Measurements from ENCODE around the gene HECA. TPM values are rescaled to one million over a fixed set of nuclear protein-coding genes. Genes with fewer than 3 reads are reported as not detected.
"Not testable (repeated sequence)": the region's sequence is repeated elsewhere in the genome, so short reads cannot be mapped to it uniquely, and the experiment has no call there.

The HECA gene
- total RNA-seq, 2 experiments from 2014 or later = 203 to 207 TPM

GRCh38 chr6:139201378-139201777 is 66.5 kb downstream of the HECA start:
- peaks cover 5% of the 10 kb centered on the region for H3K9me3 Mint-ChIP-seq
- peaks cover 8% of the 10 kb centered on the region for H3K36me3 Mint-ChIP-seq (ENCODE audit: low read depth)
- ATAC-seq (ENCODE audit: poor library complexity) (no peak), DNase-seq (no peak)
- no peak overlapping the region for H3K27ac ChIP-seq (ENCODE audit: low read depth in 1 of 2, low read length in 2 of 2)
- H3K27me3 Mint-ChIP-seq = no peaks in the 10 kb centered on the region
- H3K4me1 Mint-ChIP-seq (ENCODE audit: low read depth) = peaks cover 6% of the 10 kb centered on the region
- CTCF ChIA-PET = no interaction called here
- H3K27ac Mint-ChIP-seq = no peak overlapping the region
- TF ChIP-seq, protein P1, sequence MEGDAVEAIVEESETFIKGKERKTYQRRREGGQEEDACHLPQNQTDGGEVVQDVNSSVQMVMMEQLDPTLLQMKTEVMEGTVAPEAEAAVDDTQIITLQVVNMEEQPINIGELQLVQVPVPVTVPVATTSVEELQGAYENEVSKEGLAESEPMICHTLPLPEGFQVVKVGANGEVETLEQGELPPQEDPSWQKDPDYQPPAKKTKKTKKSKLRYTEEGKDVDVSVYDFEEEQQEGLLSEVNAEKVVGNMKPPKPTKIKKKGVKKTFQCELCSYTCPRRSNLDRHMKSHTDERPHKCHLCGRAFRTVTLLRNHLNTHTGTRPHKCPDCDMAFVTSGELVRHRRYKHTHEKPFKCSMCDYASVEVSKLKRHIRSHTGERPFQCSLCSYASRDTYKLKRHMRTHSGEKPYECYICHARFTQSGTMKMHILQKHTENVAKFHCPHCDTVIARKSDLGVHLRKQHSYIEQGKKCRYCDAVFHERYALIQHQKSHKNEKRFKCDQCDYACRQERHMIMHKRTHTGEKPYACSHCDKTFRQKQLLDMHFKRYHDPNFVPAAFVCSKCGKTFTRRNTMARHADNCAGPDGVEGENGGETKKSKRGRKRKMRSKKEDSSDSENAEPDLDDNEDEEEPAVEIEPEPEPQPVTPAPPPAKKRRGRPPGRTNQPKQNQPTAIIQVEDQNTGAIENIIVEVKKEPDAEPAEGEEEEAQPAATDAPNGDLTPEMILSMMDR (IDR thresholded peaks at IDR 0.05) = no peak
- H3K4me3 Mint-ChIP-seq = no peak overlapping the region
- H3K27me3 ChIP-seq (ENCODE audit: control insufficient read depth in 1 of 2, insufficient read depth in 2 of 2, low read length in 2 of 2) = no peaks in the 10 kb centered on the region
- intact Hi-C loops (cut with DNase I, micrococcal nuclease) = no loop called here
- H3K4me1 ChIP-seq (ENCODE audit: insufficient read depth, low read length) = no peaks in the 10 kb centered on the region
- no peaks in the 10 kb centered on the region for H3K36me3 ChIP-seq (ENCODE audit: insufficient read depth, low read length)
- peaks cover 15 to 17% of the 10 kb centered on the region in 2 experiments for H3K9me3 ChIP-seq (ENCODE audit: control insufficient read depth in 1 of 2, insufficient read depth in 1 of 2, low read length in 2 of 2)
- H3K4me3 ChIP-seq (ENCODE audit: low read length) = no peak overlapping the region
- POLR2A ChIA-PET = no interaction called here

- ChIA-PET POLR2A (interaction anchor here (1.3 kb wide), 1 partner anchor 9 kb away, joined by 4 read pairs; no protein-coding TSS in a partner anchor), CTCF (interaction anchor here (0.7 kb wide), 1 partner anchor 123 kb away, joined by 3 read pairs; no protein-coding TSS in a partner anchor)
- Histone ChIP-seq H3K4me1 (ENCODE audit: insufficient read depth, low read length) (no peaks in the 10 kb centered on the region), H3K36me3 (ENCODE audit: insufficient read depth, low read length) (no peaks in the 10 kb centered on the region), H3K27ac (ENCODE audit: low read depth in 1 of 2, low read length in 2 of 2) (no peak overlapping the region), H3K4me3 (ENCODE audit: low read length) (no peak overlapping the region), H3K27me3 (ENCODE audit: control insufficient read depth in 1 of 2, insufficient read depth in 2 of 2, low read length in 2 of 2) (no peaks in the 10 kb centered on the region), H3K9me3 (ENCODE audit: control insufficient read depth in 1 of 2, insufficient read depth in 1 of 2, low read length in 2 of 2) (peaks cover 20 to 23% of the 10 kb centered on the region in 2 experiments)
- Mint-ChIP-seq H3K27me3 (no peaks in the 10 kb centered on the region), H3K36me3 (ENCODE audit: low read depth) (peaks cover 42% of the 10 kb centered on the region), H3K27ac (no peak overlapping the region), H3K4me1 (ENCODE audit: low read depth) (peaks cover 11% of the 10 kb centered on the region), H3K9me3 (peaks cover 26% of the 10 kb centered on the region), H3K4me3 (no peak overlapping the region)
- TF ChIP-seq, protein P1 (IDR thresholded peaks at IDR 0.05) = no peak
- DNase-seq (no peak), ATAC-seq (ENCODE audit: poor library complexity) (no peak)
- intact Hi-C loops (cut with DNase I, micrococcal nuclease) = no loop called here
These were observed 70.1 kb downstream of the HECA start for GRCh38 chr6:139204978-139205377.

DNA sequence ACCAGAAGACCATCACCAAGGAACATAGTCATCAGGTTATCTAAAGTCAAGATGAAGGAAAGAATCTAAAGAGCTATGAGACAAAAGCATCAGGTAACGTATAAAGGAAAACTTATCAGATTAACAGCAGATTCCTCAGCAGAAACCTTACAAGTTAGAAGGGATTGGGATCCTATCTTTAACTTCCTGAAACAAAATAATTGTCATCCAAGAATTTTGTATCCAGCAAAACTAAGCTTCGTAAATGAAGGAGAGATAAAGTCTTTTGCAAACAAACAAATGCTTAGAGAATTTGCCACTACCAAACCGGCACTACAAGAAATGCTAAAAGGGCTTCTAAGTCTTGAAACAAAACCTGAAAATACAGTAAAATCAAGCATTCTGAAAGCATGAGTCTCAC is 71.0 kb downstream of the HECA start:
- H3K9me3 ChIP-seq (ENCODE audit: control insufficient read depth in 1 of 2, insufficient read depth in 1 of 2, low read length in 2 of 2) = peaks cover 23 to 25% of the 10 kb centered on the region in 2 experiments
- ChIA-PET POLR2A (interaction anchor here (1.4 kb wide), 1 partner anchor 169 kb away, joined by 3 read pairs; the partner anchor contains the start of gene CITED2), CTCF (no interaction called here)
- H3K27me3 ChIP-seq (ENCODE audit: control insufficient read depth in 1 of 2, insufficient read depth in 2 of 2, low read length in 2 of 2) = no peaks in the 10 kb centered on the region
- H3K4me1 ChIP-seq (ENCODE audit: insufficient read depth, low read length) = peaks cover 3% of the 10 kb centered on the region
- Mint-ChIP-seq H3K4me1 (ENCODE audit: low read depth) (peaks cover 20% of the 10 kb centered on the region), H3K36me3 (ENCODE audit: low read depth) (peaks cover 43% of the 10 kb centered on the region), H3K27ac (no peak overlapping the region), H3K4me3 (no peak overlapping the region), H3K27me3 (no peaks in the 10 kb centered on the region), H3K9me3 (peaks cover 26% of the 10 kb centered on the region)
- intact Hi-C loops (cut with DNase I, micrococcal nuclease) = no loop called here
- no peak overlapping the region for H3K4me3 ChIP-seq (ENCODE audit: low read length)
- H3K27ac ChIP-seq (ENCODE audit: low read depth in 1 of 2, low read length in 2 of 2) = no peak overlapping the region
- ATAC-seq (ENCODE audit: poor library complexity) (no peak), DNase-seq (no peak)
- TF ChIP-seq, protein P1 (IDR thresholded peaks at IDR 0.05) = no peak
- H3K36me3 ChIP-seq (ENCODE audit: insufficient read depth, low read length) = no peaks in the 10 kb centered on the region

DNA sequence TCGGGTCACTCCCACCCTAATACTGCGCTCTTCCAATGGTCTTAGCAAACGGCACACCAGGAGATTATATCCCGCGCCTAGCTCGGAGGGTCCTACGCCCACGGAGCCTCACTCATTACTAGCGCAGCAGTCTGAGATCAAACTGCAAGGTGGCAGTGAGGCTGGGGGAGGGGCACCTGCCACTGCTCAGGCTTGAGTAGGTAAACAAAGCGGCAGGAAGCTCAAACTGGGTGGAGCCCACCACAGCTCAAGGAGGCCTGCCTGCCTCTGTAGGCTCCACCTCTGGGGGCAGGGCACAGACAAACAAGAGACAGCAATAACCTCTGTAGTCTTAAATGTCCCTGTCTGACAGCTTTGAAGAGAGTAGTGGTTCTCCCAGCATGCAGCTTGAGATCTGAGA is 75.9 kb downstream of the HECA start:
- H3K27ac Mint-ChIP-seq; ATAC-seq (ENCODE audit: poor library complexity); H3K4me1 ChIP-seq (ENCODE audit: insufficient read depth, low read length); H3K27me3 ChIP-seq (ENCODE audit: control insufficient read depth in 1 of 2, insufficient read depth in 2 of 2, low read length in 2 of 2); H3K27ac ChIP-seq (ENCODE audit: low read depth in 1 of 2, low read length in 2 of 2); H3K4me3 ChIP-seq (ENCODE audit: low read length); H3K36me3 ChIP-seq (ENCODE audit: insufficient read depth, low read length); H3K27me3 Mint-ChIP-seq; POLR2A ChIA-PET; intact Hi-C loops (cut with DNase I, micrococcal nuclease); CTCF ChIA-PET; H3K4me3 Mint-ChIP-seq: not testable (repeated sequence)
- peaks cover 13 to 19% of the 10 kb centered on the region in 2 experiments for H3K9me3 ChIP-seq (ENCODE audit: control insufficient read depth in 1 of 2, insufficient read depth in 1 of 2, low read length in 2 of 2)
- DNase-seq = peak in 6 of 14 experiments; percentile 8 to 58 (median 18)
- peaks cover 27% of the 10 kb centered on the region for H3K9me3 Mint-ChIP-seq
- H3K36me3 Mint-ChIP-seq (ENCODE audit: low read depth) = peaks cover 46% of the 10 kb centered on the region
- H3K4me1 Mint-ChIP-seq (ENCODE audit: low read depth) = peaks cover 20% of the 10 kb centered on the region

DNA sequence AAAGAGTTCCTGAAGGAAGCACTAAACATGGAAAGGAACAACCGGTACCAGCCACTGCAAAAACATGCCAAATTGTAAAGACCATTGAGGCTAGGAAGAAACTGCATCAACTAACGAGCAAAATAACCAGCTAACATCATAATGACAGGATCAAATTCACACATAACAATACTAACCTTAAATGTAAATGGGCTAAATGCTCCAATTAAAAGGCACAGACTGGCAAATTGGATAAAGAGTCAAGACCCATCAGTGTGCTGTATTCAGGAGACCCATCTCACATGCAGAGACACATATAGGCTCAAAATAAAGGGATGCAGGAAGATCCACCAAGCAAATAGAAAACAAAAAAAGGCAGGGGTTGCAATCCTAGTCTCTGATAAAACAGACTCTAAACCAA is 77.6 kb downstream of the HECA start:
- ATAC-seq (ENCODE audit: poor library complexity); H3K4me1 ChIP-seq (ENCODE audit: insufficient read depth, low read length); DNase-seq; H3K27ac Mint-ChIP-seq; H3K27me3 ChIP-seq (ENCODE audit: control insufficient read depth in 1 of 2, insufficient read depth in 2 of 2, low read length in 2 of 2); H3K27ac ChIP-seq (ENCODE audit: low read depth in 1 of 2, low read length in 2 of 2); H3K27me3 Mint-ChIP-seq; CTCF ChIA-PET; intact Hi-C loops (cut with DNase I, micrococcal nuclease); POLR2A ChIA-PET; H3K36me3 ChIP-seq (ENCODE audit: insufficient read depth, low read length); H3K4me3 ChIP-seq (ENCODE audit: low read length); H3K4me3 Mint-ChIP-seq: not testable (repeated sequence)
- Mint-ChIP-seq H3K36me3 (ENCODE audit: low read depth) (peaks cover 35% of the 10 kb centered on the region), H3K9me3 (peaks cover 17% of the 10 kb centered on the region), H3K4me1 (ENCODE audit: low read depth) (peaks cover 20% of the 10 kb centered on the region)
- peaks cover 0 to 13% of the 10 kb centered on the region in 2 experiments for H3K9me3 ChIP-seq (ENCODE audit: control insufficient read depth in 1 of 2, insufficient read depth in 1 of 2, low read length in 2 of 2)

All from CD4-positive, alpha-beta T cell (primary cell).